Colonic mucosa (tissue), 4 donors: ENCODE measurements around the gene MTOR. TPM values are rescaled to one million over a fixed set of nuclear protein-coding genes. Genes with fewer than 3 reads are reported as not detected.

Source experiments
- DNase-seq: peaks from one replicate; pipeline ENCODE4 v3.0.0-alpha.2; 2020
- H3K27ac ChIP-seq: fragments of 200-600 bp; one replicate; pipeline ENCODE4 v1.8.0; 2021
- H3K27me3 ChIP-seq: fragments of 200-600 bp; one replicate; pipeline ENCODE4 v1.8.0; 2021
- H3K36me3 ChIP-seq: fragments of 200-600 bp; one replicate; pipeline ENCODE4 v1.8.0; 2021
- H3K4me1 ChIP-seq: fragments of 200-600 bp; one replicate; pipeline ENCODE4 v1.8.0; 2021; ENCODE audit warnings: mild to moderate bottlenecking
- H3K4me3 ChIP-seq: fragments of 200-600 bp; one replicate; pipeline ENCODE4 v1.8.0; 2021
- H3K9ac ChIP-seq, 2 donors: one replicate each; pipeline ENCODE4 v1.7.0; 2013; ENCODE audit warnings: control low read depth in 2 of 2, low read depth in 2 of 2, low read length in 2 of 2
- H3K9me3 ChIP-seq: fragments of 200-600 bp; one replicate; pipeline ENCODE4 v1.8.0; 2021
- CTCF ChIP-seq: fragments of 200-600 bp; IDR thresholded peaks from one replicate; pipeline ENCODE4 v1.8.0; 2022; ENCODE audit warnings: antibody characterized with exemption, mild to moderate bottlenecking
- intact Hi-C: fragments of 100-400 bp; cut with DNase I; formaldehyde crosslinking; loops from one replicate; pipeline ENCODE4 v1.14.1; 2022
- total RNA-seq, 2 donors: library from RNA; stranded (reverse); fragmentation: NEBNext Ultra II Directional in 1 of 2; extraction: Animal tissue kit (Norgen Biotek cat#: 25700) in 1 of 2; gene quantifications; one replicate each; pipeline ENCODE4 v1.2.1, GENCODE V29; 2021
- donor health status: healthy.
- donor health status: DM: no; HTN: no; CAD: no.
- donor health status: DM: no; HTN: no; CAD: no.

The MTOR gene
- total RNA-seq, 2 donors from 2014 or later: 29.9 to 50.2 TPM

GRCh38 chr1:11151826-11152612, 110.3 kb downstream of the MTOR start:
- no peak overlapping the region for H3K4me3 ChIP-seq
- TF ChIP-seq CTCF: no peak
- H3K27ac ChIP-seq: no peak overlapping the region
- no peaks in the 10 kb centered on the region for H3K9me3 ChIP-seq
- no peaks in the 10 kb centered on the region for H3K4me1 ChIP-seq
- H3K36me3 ChIP-seq: no peaks in the 10 kb centered on the region
- H3K27me3 ChIP-seq: no peaks in the 10 kb centered on the region
- H3K9ac ChIP-seq: no peak overlapping the region
- no peak for DNase-seq
- intact Hi-C loops: no loop called here

- TF ChIP-seq CTCF: no peak
- H3K9ac ChIP-seq: no peak overlapping the region
Observed at GRCh38 chr1:11151114-11151513, 111.2 kb downstream of the MTOR start.

GRCh38 chr1:11150326-11150725, 112.0 kb downstream of the MTOR start:
- H3K4me1 ChIP-seq: no peaks in the 10 kb centered on the region
- intact Hi-C loops: no loop called here
- no peak overlapping the region for H3K9ac ChIP-seq
- no peak overlapping the region for H3K27ac ChIP-seq
- H3K27me3 ChIP-seq: no peaks in the 10 kb centered on the region
- no peak for DNase-seq
- no peak overlapping the region for H3K4me3 ChIP-seq
- H3K36me3 ChIP-seq: no peaks in the 10 kb centered on the region
- H3K9me3 ChIP-seq: no peaks in the 10 kb centered on the region
- TF ChIP-seq CTCF: no peak

More at GRCh38 chr1:11151114-11151513, 111.2 kb downstream of the MTOR start:
- no peaks in the 10 kb centered on the region for H3K36me3 ChIP-seq
- H3K27me3 ChIP-seq: no peaks in the 10 kb centered on the region
- no peak overlapping the region for H3K4me3 ChIP-seq
- no peak overlapping the region for H3K27ac ChIP-seq
- H3K9me3 ChIP-seq: no peaks in the 10 kb centered on the region
- DNase-seq: no peak
- H3K4me1 ChIP-seq: no peaks in the 10 kb centered on the region
- intact Hi-C loops: no loop called here

- no peaks in the 10 kb centered on the region for H3K4me1 ChIP-seq
- H3K27me3 ChIP-seq: no peaks in the 10 kb centered on the region
- intact Hi-C loops: no loop called here
- peaks cover 3% of the 10 kb centered on the region for H3K36me3 ChIP-seq
- no peak for DNase-seq
- no peaks in the 10 kb centered on the region for H3K9me3 ChIP-seq
- H3K27ac ChIP-seq: no peak overlapping the region
- no peak overlapping the region for H3K4me3 ChIP-seq
- no peak overlapping the region for H3K9ac ChIP-seq
- TF ChIP-seq CTCF: no peak
Observed at GRCh38 chr1:11147197-11147770, 115.1 kb downstream of the MTOR start.

- no peaks in the 10 kb centered on the region for H3K27me3 ChIP-seq
- intact Hi-C loops: no loop called here
- no peak overlapping the region for H3K9ac ChIP-seq
- DNase-seq: no peak
- H3K9me3 ChIP-seq: no peaks in the 10 kb centered on the region
- H3K4me3 ChIP-seq: no peak overlapping the region
- H3K4me1 ChIP-seq: no peaks in the 10 kb centered on the region
- H3K27ac ChIP-seq: no peak overlapping the region
- peaks cover 3% of the 10 kb centered on the region for H3K36me3 ChIP-seq
- TF ChIP-seq CTCF: no peak
Observed at GRCh38 chr1:11145741-11146140, 116.6 kb downstream of the MTOR start.
